ENCODE measurements around the gene DTNBP1. TPM values are rescaled to one million over a fixed set of nuclear protein-coding genes. Genes with fewer than 3 reads are reported as not detected.

DTNBP1 gene
- total and polyA plus RNA-seq, 2 of the 13 experiments (the other 11 are each of a cell fraction or from before 2014, with no cell fraction given), result 6.6 to 19.1 TPM

GRCh38 chr6:15662326-15663129, at the start of gene DTNBP1 (continued):
- no peak; the same call in 1 of the 2 replicates for TF ChIP-seq ZBTB4 (CRISPR knock-in tag; IDR thresholded peaks at IDR 0.05; ENCODE audit: borderline replicate concordance)
- TF ChIP-seq ZNF367 (CRISPR knock-in tag; IDR thresholded peaks at IDR 0.05; ENCODE audit: borderline replicate concordance), result peak; percentile 63; the same call in 1 of the 2 replicates
- no peak for TF ChIP-seq DZIP1 (CRISPR knock-in tag; IDR thresholded peaks at IDR 0.05)
- TF ChIP-seq MLLT10 (CRISPR knock-in tag; IDR thresholded peaks at IDR 0.05), result no peak
- peak; percentile 41; the same call in 1 of the 2 replicates for TF ChIP-seq ZNF264 (CRISPR knock-in tag; IDR thresholded peaks at IDR 0.05)
- TF ChIP-seq ZNF260 (CRISPR knock-in tag; IDR thresholded peaks at IDR 0.05; ENCODE audit: borderline replicate concordance, low read depth), result no peak
- TF ChIP-seq ZNF615 (CRISPR knock-in tag; IDR thresholded peaks at IDR 0.05; ENCODE audit: borderline replicate concordance), result no peak; the same call in 1 of the 2 replicates
- TF ChIP-seq HMG20B (CRISPR knock-in tag; conservative IDR thresholded peaks at IDR 0.05), result no peak; the same call in 1 of the 2 replicates
- no peak; the same call in 1 of the 2 replicates for TF ChIP-seq ZSCAN5A (CRISPR knock-in tag; IDR thresholded peaks at IDR 0.05; ENCODE audit: borderline replicate concordance)
- peak; percentile 81; the same call in 1 of the 2 replicates for TF ChIP-seq CENPT (CRISPR knock-in tag; IDR thresholded peaks at IDR 0.05; ENCODE audit: low read depth)
- peak; percentile 97 for TF ChIP-seq TFDP1 (CRISPR knock-in tag; IDR thresholded peaks at IDR 0.05; ENCODE audit: borderline replicate concordance)
- TF ChIP-seq DDIT3 (CRISPR knock-in tag; IDR thresholded peaks at IDR 0.05), result no peak
- TF ChIP-seq TARDBP (CRISPR knock-in tag; IDR thresholded peaks at IDR 0.05), result peak; percentile 58
- TF ChIP-seq ZNF780A (CRISPR knock-in tag; IDR thresholded peaks at IDR 0.05), result no peak
- TF ChIP-seq CSRNP2 (CRISPR knock-in tag; conservative IDR thresholded peaks at IDR 0.05; ENCODE audit: low read depth), result 0 out of 2 replicates have a peak, but pooled peaks have one; percentile 52

Measured in HepG2 (cell line).